HEK293 (cell line): ENCODE results near the gene LDB1.

Experiments
- CTCF ChIA-PET: fragments of 350-600 bp; formaldehyde crosslinking; extraction: SDS; loops from one replicate; lab custom pipeline; 2021; ENCODE audit warnings: antibody characterized with exemption; lab: Yijun Ruan, JAX
- POLR2A ChIA-PET: fragments of 300-600 bp; formaldehyde crosslinking; extraction: SDS; loops from one replicate; lab custom pipeline; 2020; ENCODE audit warnings: antibody characterized with exemption, inconsistent platforms; lab: Yijun Ruan, JAX
- H3K27ac ChIP-seq: fragments of 200-500 bp; sonication (Bioruptor generic); 2 replicates; pipeline ENCODE4 v1.5.1; 2014; ENCODE audit warnings: low read depth, low read length, control low read depth, inconsistent platforms; ENCODE audit errors: extremely low read depth
- H3K36me3 ChIP-seq, 2 experiments: fragments of 200-500 bp in 1 of 2; sonication (Bioruptor generic) in 1 of 2; 1 replicate in 1 of 2; 2 replicates in 1 of 2; pipeline ENCODE4 v1.5.1; 2014 to 2017; ENCODE audit warnings: inconsistent platforms in 2 of 2, low read length in 2 of 2; ENCODE audit not compliant: control insufficient read depth in 2 of 2, insufficient read depth in 1 of 2
- H3K4me1 ChIP-seq: fragments of 200-500 bp; sonication (Bioruptor generic); 2 replicates; pipeline ENCODE4 v1.5.1; 2014; ENCODE audit warnings: mild to moderate bottlenecking, low read length, inconsistent platforms; ENCODE audit not compliant: control insufficient read depth, insufficient read depth
- H3K4me3 ChIP-seq: 2 replicates; pipeline ENCODE4 v1.5.1; 2011; ENCODE audit warnings: low read depth, mild to moderate bottlenecking, control low read depth, low read length, moderate library complexity
- H3K9me3 ChIP-seq: fragments of 200-500 bp; sonication (Bioruptor generic); 2 replicates; pipeline ENCODE4 v1.5.1; 2014; ENCODE audit warnings: low read depth, low read length, inconsistent platforms; ENCODE audit not compliant: control insufficient read depth, insufficient read depth
- GLIS2 ChIP-seq: fragments of 450-650 bp; formaldehyde crosslinking; IDR thresholded peaks from 2 replicates; pipeline ENCODE4 v1.5.1; 2016; ENCODE audit warnings: missing biosample characterization, missing genetic modification characterization
- HOXA7 ChIP-seq: sonication (generic); formaldehyde crosslinking; IDR thresholded peaks from 2 replicates; pipeline ENCODE4 v1.8.1; 2022; ENCODE audit warnings: missing genetic modification reagents, borderline replicate concordance
- SALL2 ChIP-seq: fragments of 450-650 bp; formaldehyde crosslinking; IDR thresholded peaks from 2 replicates; pipeline ENCODE4 v1.5.0; 2017; ENCODE audit warnings: missing biosample characterization, mild to moderate bottlenecking, missing genetic modification characterization, borderline replicate concordance
- SCRT2 ChIP-seq: fragments of 450-650 bp; formaldehyde crosslinking; IDR thresholded peaks from 2 replicates; pipeline ENCODE4 v1.5.1; 2016; ENCODE audit warnings: missing biosample characterization, missing genetic modification characterization
- ZBTB1 ChIP-seq: fragments of 450-650 bp; formaldehyde crosslinking; IDR thresholded peaks from 2 replicates; pipeline ENCODE4 v1.5.1; 2016; ENCODE audit warnings: missing biosample characterization, missing genetic modification characterization
- ZBTB8A ChIP-seq: fragments of 450-650 bp; formaldehyde crosslinking; IDR thresholded peaks from 2 replicates; pipeline ENCODE4 v1.5.1; 2016; ENCODE audit warnings: missing biosample characterization, missing genetic modification characterization
- ZNF138 ChIP-seq: fragments of 450-650 bp; formaldehyde crosslinking; IDR thresholded peaks from 2 replicates; pipeline ENCODE4 v1.5.1; 2016; ENCODE audit warnings: missing biosample characterization, missing genetic modification characterization, borderline replicate concordance
- ZNF140 ChIP-seq: fragments of 450-650 bp; formaldehyde crosslinking; IDR thresholded peaks from 2 replicates; pipeline ENCODE4 v1.5.1; 2016; ENCODE audit warnings: missing biosample characterization, missing genetic modification characterization
- ZNF16 ChIP-seq: fragments of 450-650 bp; formaldehyde crosslinking; IDR thresholded peaks from 2 replicates; pipeline ENCODE4 v1.5.1; 2016; ENCODE audit warnings: low read depth, missing biosample characterization, missing genetic modification characterization
- ZNF174 ChIP-seq: fragments of 450-650 bp; formaldehyde crosslinking; IDR thresholded peaks from 2 replicates; pipeline ENCODE4 v1.5.0; 2017; ENCODE audit warnings: missing biosample characterization, mild to moderate bottlenecking, missing genetic modification characterization
- ZNF214 ChIP-seq: fragments of 450-650 bp; formaldehyde crosslinking; IDR thresholded peaks from 2 replicates; pipeline ENCODE4 v1.5.1; 2017; ENCODE audit warnings: missing biosample characterization, mild to moderate bottlenecking, missing genetic modification characterization, borderline replicate concordance
- ZNF239 ChIP-seq: fragments of 450-650 bp; formaldehyde crosslinking; IDR thresholded peaks from 2 replicates; pipeline ENCODE4 v1.5.1; 2016; ENCODE audit warnings: missing biosample characterization, missing genetic modification characterization
- ZNF311 ChIP-seq: fragments of 450-650 bp; formaldehyde crosslinking; IDR thresholded peaks from 2 replicates; pipeline ENCODE4 v1.5.1; 2017; ENCODE audit warnings: missing biosample characterization, missing genetic modification characterization, borderline replicate concordance
- ZNF391 ChIP-seq: fragments of 450-650 bp; formaldehyde crosslinking; IDR thresholded peaks from 2 replicates; pipeline ENCODE4 v1.5.1; 2016; ENCODE audit warnings: low read depth, missing biosample characterization, missing genetic modification characterization, borderline replicate concordance
- ZNF510 ChIP-seq: fragments of 450-650 bp; formaldehyde crosslinking; IDR thresholded peaks from 2 replicates; pipeline ENCODE4 v1.5.1; 2018; ENCODE audit warnings: mild to moderate bottlenecking, missing genetic modification characterization, missing biosample characterization; ENCODE audit not compliant: insufficient replicate concordance
- ZNF514 ChIP-seq: fragments of 450-650 bp; formaldehyde crosslinking; IDR thresholded peaks from 2 replicates; pipeline ENCODE4 v1.5.1; 2016; ENCODE audit warnings: missing biosample characterization, missing genetic modification characterization
- ZNF530 ChIP-seq: fragments of 450-650 bp; formaldehyde crosslinking; IDR thresholded peaks from 2 replicates; pipeline ENCODE4 v1.5.1; 2016; ENCODE audit warnings: low read depth, missing biosample characterization, missing genetic modification characterization
- ZNF549 ChIP-seq: fragments of 450-650 bp; IDR thresholded peaks from 2 replicates; pipeline ENCODE4 v1.5.1; 2018; ENCODE audit warnings: missing biosample characterization, missing genetic modification characterization, mild to moderate bottlenecking, inconsistent platforms, moderate library complexity
- ZNF596 ChIP-seq: fragments of 450-650 bp; IDR thresholded peaks from 2 replicates; pipeline ENCODE4 v1.5.0; 2018; ENCODE audit warnings: missing biosample characterization, mild to moderate bottlenecking, missing genetic modification characterization, moderate library complexity
- ZNF610 ChIP-seq: fragments of 450-650 bp; formaldehyde crosslinking; IDR thresholded peaks from 2 replicates; pipeline ENCODE4 v1.5.1; 2016; ENCODE audit warnings: missing biosample characterization, missing genetic modification characterization, borderline replicate concordance
- ZNF677 ChIP-seq: fragments of 450-650 bp; IDR thresholded peaks from 2 replicates; pipeline ENCODE4 v1.5.0; 2018; ENCODE audit warnings: missing biosample characterization, mild to moderate bottlenecking, missing genetic modification characterization, moderate library complexity
- ZNF747 ChIP-seq: fragments of 450-650 bp; formaldehyde crosslinking; IDR thresholded peaks from 2 replicates; pipeline ENCODE4 v1.5.1; 2016; ENCODE audit warnings: missing biosample characterization, missing genetic modification characterization
- ZNF76 ChIP-seq: fragments of 450-650 bp; formaldehyde crosslinking; IDR thresholded peaks from 2 replicates; pipeline ENCODE4; 2016; ENCODE audit warnings: low read depth, missing biosample characterization, missing genetic modification characterization, borderline replicate concordance
- ZNF777 ChIP-seq: fragments of 450-650 bp; formaldehyde crosslinking; IDR thresholded peaks from 2 replicates; pipeline ENCODE4 v1.5.1; 2017; ENCODE audit warnings: missing biosample characterization, missing genetic modification characterization, borderline replicate concordance
- ZNF837 ChIP-seq: fragments of 450-650 bp; formaldehyde crosslinking; IDR thresholded peaks from 2 replicates; pipeline ENCODE4 v1.5.1; 2016; ENCODE audit warnings: missing biosample characterization, missing genetic modification characterization
- ZXDB ChIP-seq: fragments of 450-650 bp; formaldehyde crosslinking; IDR thresholded peaks from 2 replicates; pipeline ENCODE4 v1.5.1; 2016; ENCODE audit warnings: missing biosample characterization, missing genetic modification characterization
- TF ChIP-seq, protein P1 (sequence below): fragments of 450-650 bp; formaldehyde crosslinking; IDR thresholded peaks from 2 replicates; pipeline ENCODE4; 2016; ENCODE audit warnings: missing biosample characterization, missing genetic modification characterization
- TF ChIP-seq, protein P2 (sequence below): fragments of 450-650 bp; formaldehyde crosslinking; IDR thresholded peaks from 2 replicates; pipeline ENCODE4 v1.5.1; 2017; ENCODE audit warnings: missing biosample characterization, missing genetic modification characterization
- TF ChIP-seq, protein P3 (sequence below): fragments of 450-650 bp; formaldehyde crosslinking; IDR thresholded peaks from 2 replicates; pipeline ENCODE4 v1.5.1; 2016; ENCODE audit warnings: missing biosample characterization, missing genetic modification characterization
- TF ChIP-seq, protein P4 (sequence below): fragments of 450-650 bp; formaldehyde crosslinking; IDR thresholded peaks from 2 replicates; pipeline ENCODE4 v1.5.1; 2016; ENCODE audit warnings: missing biosample characterization, missing genetic modification characterization

LDB1 gene

DNA sequence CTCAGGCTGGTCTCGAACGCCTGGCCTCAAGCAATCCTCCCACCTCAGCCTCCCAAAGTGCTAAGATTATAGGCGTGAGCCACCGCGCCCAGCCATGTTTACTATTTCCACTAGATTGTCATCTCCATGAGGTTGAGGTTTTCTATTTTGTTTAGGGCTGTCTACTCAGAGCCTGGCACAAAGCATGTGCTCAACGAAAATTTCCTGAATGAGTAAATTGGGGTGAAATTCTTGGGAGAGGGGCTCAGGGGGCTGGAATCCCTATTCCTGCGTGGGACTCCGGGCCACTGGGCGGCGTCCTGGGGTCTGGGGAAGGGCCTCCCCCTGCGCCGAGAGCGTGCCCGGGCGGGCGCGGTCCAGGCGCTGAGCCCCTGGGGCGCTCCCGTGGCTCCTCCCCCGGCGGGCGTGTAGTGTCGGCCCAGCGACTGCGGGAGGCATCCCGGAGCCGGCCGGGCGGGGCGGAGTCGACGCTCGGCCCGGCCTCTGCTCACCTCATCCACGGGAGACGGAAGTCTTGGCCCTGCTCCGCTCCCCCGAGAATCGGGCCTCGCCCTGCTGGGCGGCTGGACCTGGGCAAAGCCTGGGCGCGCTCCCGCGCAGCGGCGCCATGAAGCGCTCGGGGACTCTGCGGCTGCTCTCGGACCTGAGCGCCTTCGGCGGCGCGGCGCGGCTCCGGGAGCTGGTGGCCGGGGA, 55.2 kb downstream of the LDB1 start, which contains the start of gene HPS6:
Gene HPS6, plus strand, starts transcription at position 482 of the 693 bp plus-strand sequence. Its CDS starts 126 bp downstream, at position 608.
- CTCF ChIA-PET = interaction anchor here (1.0 to 2.1 kb wide), 2 partner anchors 55 to 224 kb away, joined by 3 to 9 read pairs; no protein-coding TSS in a partner anchor
- POLR2A ChIA-PET = interaction anchor here (2.6 kb wide), 1 partner anchor 9 kb away, joined by 14 read pairs; the partner anchor contains the start of gene ARMH3
- H3K4me3 ChIP-seq = peak within 1 kb of the TSS; percentile 76
- TF ChIP-seq ZNF140 (tag by site-specific recombination) (no peak), ZNF510 (tag by site-specific recombination) (no peak), ZNF174 (no peak), ZNF837 (no peak), ZNF677 (no peak), ZNF138 (tag by site-specific recombination) (no peak), ZNF514 (no peak), ZNF16 (no peak), ZNF391 (tag by site-specific recombination) (peak; percentile 31; the same call in 1 of the 2 replicates), ZNF311 (tag by site-specific recombination) (no peak), GLIS2 (tag by site-specific recombination) (peak; percentile 87), ZNF214 (tag by site-specific recombination) (no peak), SCRT2 (0 out of 2 replicates have a peak, but pooled peaks have one; percentile 26), ZNF596 (no peak), ZBTB1 (tag by site-specific recombination) (no peak), ZBTB8A (tag by site-specific recombination) (peak; percentile 99), ZXDB (tag by site-specific recombination) (peak; percentile 86), HOXA7 (CRISPR knock-in tag) (no peak), ZNF76 (tag by site-specific recombination) (no peak), ZNF777 (tag by site-specific recombination) (no peak), ZNF530 (tag by site-specific recombination) (no peak), ZNF549 (tag by site-specific recombination) (no peak), ZNF610 (tag by site-specific recombination) (no peak), ZNF747 (tag by site-specific recombination) (no peak), ZNF239 (tag by site-specific recombination) (no peak), SALL2 (no peak)
- TF ChIP-seq, protein P1, sequence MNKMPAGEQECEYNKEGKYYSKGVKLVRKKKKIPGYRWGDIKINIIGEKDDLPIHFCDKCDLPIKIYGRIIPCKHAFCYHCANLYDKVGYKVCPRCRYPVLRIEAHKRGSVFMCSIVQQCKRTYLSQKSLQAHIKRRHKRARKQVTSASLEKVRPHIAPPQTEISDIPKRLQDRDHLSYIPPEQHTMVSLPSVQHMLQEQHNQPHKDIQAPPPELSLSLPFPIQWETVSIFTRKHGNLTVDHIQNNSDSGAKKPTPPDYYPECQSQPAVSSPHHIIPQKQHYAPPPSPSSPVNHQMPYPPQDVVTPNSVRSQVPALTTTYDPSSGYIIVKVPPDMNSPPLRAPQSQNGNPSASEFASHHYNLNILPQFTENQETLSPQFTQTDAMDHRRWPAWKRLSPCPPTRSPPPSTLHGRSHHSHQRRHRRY (tag by site-specific recombination) = no peak
- TF ChIP-seq, protein P2, sequence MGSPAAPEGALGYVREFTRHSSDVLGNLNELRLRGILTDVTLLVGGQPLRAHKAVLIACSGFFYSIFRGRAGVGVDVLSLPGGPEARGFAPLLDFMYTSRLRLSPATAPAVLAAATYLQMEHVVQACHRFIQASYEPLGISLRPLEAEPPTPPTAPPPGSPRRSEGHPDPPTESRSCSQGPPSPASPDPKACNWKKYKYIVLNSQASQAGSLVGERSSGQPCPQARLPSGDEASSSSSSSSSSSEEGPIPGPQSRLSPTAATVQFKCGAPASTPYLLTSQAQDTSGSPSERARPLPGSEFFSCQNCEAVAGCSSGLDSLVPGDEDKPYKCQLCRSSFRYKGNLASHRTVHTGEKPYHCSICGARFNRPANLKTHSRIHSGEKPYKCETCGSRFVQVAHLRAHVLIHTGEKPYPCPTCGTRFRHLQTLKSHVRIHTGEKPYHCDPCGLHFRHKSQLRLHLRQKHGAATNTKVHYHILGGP (tag by site-specific recombination) = no peak
- TF ChIP-seq, protein P3, sequence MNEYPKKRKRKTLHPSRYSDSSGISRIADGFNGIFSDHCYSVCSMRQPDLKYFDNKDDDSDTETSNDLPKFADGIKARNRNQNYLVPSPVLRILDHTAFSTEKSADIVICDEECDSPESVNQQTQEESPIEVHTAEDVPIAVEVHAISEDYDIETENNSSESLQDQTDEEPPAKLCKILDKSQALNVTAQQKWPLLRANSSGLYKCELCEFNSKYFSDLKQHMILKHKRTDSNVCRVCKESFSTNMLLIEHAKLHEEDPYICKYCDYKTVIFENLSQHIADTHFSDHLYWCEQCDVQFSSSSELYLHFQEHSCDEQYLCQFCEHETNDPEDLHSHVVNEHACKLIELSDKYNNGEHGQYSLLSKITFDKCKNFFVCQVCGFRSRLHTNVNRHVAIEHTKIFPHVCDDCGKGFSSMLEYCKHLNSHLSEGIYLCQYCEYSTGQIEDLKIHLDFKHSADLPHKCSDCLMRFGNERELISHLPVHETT (tag by site-specific recombination) = no peak
- TF ChIP-seq, protein P4, sequence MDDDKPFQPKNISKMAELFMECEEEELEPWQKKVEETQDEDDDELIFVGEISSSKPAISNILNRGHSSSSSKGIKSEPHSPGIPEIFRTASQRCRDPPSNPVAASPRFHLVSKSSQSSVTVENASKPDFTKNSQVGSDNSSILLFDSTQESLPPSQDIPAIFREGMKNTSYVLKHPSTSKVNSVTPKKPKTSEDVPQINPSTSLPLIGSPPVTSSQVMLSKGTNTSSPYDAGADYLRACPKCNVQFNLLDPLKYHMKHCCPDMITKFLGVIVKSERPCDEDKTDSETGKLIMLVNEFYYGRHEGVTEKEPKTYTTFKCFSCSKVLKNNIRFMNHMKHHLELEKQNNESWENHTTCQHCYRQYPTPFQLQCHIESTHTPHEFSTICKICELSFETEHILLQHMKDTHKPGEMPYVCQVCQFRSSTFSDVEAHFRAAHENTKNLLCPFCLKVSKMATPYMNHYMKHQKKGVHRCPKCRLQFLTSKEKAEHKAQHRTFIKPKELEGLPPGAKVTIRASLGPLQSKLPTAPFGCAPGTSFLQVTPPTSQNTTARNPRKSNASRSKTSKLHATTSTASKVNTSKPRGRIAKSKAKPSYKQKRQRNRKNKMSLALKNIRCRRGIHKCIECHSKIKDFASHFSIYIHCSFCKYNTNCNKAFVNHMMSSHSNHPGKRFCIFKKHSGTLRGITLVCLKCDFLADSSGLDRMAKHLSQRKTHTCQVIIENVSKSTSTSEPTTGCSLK (tag by site-specific recombination) = no peak

More for the DNA sequence above, 55.2 kb downstream of the LDB1 start, which contains the start of gene HPS6:
- Histone ChIP-seq H3K9me3 (no peaks in the 10 kb centered on the region), H3K27ac (peak within 1 kb of the TSS; percentile 94), H3K4me1 (peaks cover 8% of the 10 kb centered on the region), H3K36me3 (peaks cover 0 to 21% of the 10 kb centered on the region in 2 experiments; a peak in 2 of 3 replicates)
